ENCODE results near the gene USP12.

- TF ChIP-seq POLR2A (IDR thresholded peaks at IDR 0.05) (no peak), CTCF (IDR thresholded peaks at IDR 0.05) (no peak), EP300 (IDR thresholded peaks at IDR 0.05) (no peak), POLR2AphosphoS5 (IDR thresholded peaks at IDR 0.05) (no peak)
These were observed 117.6 kb downstream of the USP12 start for GRCh38 chr13:27053902-27054595.

Measured in suprapubic skin (tissue), 4 donors.